Mucosa of descending colon (tissue), 3 donors: ENCODE results near the gene DNAI2. TPM values are rescaled to one million over a fixed set of nuclear protein-coding genes. Genes with fewer than 3 reads are reported as not detected.

Experiments used
- ATAC-seq: fragments of 200-7000 bp; cut with Tn5 transposase; one replicate; pipeline ENCODE4 v1.9.1; 2020; ENCODE audit warnings: mild to moderate bottlenecking, moderate library complexity
- DNase-seq, 3 donors: peaks; one replicate each; pipeline ENCODE4 v3.0.0-alpha.2; 2020
- H3K36me3 ChIP-seq: fragments of 200-600 bp; one replicate; pipeline ENCODE4 v1.8.0; 2021; ENCODE audit warnings: low read depth, mild to moderate bottlenecking
- H3K4me1 ChIP-seq: fragments of 200-600 bp; one replicate; pipeline ENCODE4 v1.8.0; 2021; ENCODE audit warnings: low read depth, mild to moderate bottlenecking
- H3K4me3 ChIP-seq: fragments of 200-600 bp; one replicate; pipeline ENCODE4 v1.8.0; 2021; ENCODE audit warnings: mild to moderate bottlenecking
- H3K9me3 ChIP-seq: fragments of 200-600 bp; one replicate; pipeline ENCODE4 v1.8.0; 2021; ENCODE audit warnings: mild to moderate bottlenecking
- intact Hi-C, 2 donors: fragments of 100-400 bp; cut with DNase I in 1 of 2; cut with micrococcal nuclease in 1 of 2; formaldehyde crosslinking; loops; one replicate each; pipeline versions ENCODE4 v1.11.0 to v1.11.1; 2022; cut with DNase I, micrococcal nuclease
- long read RNA-seq, 2 donors: library from polyadenylated mRNA; unstranded; transcript quantifications; one replicate each; pipeline ENCODE4 v2.0.0, GENCODE V29; 2019 to 2021
- total RNA-seq, 3 donors: library from RNA; stranded (reverse); fragmentation: NEBNext Ultra II Directional in 2 of 3; extraction: Animal tissue kit (Norgen Biotek cat#: 25700) in 2 of 3; gene quantifications; one replicate each; pipeline versions ENCODE4 v1.2.1 to v1.2.4, GENCODE V29; 2021 to 2023
- TF ChIP-seq, protein P1 (sequence below): fragments of 200-600 bp; IDR thresholded peaks from one replicate; pipeline ENCODE4 v1.8.0; 2022; ENCODE audit warnings: antibody characterized with exemption, mild to moderate bottlenecking
- donor health status: DM: no; HTN: no; CAD: no; lungs with moderate emphysema.
- donor health status: DM: no; HTN: no; CAD: no.
- donor health status: DM: no; HTN: yes; CAD: no.

Gene DNAI2, protein sequence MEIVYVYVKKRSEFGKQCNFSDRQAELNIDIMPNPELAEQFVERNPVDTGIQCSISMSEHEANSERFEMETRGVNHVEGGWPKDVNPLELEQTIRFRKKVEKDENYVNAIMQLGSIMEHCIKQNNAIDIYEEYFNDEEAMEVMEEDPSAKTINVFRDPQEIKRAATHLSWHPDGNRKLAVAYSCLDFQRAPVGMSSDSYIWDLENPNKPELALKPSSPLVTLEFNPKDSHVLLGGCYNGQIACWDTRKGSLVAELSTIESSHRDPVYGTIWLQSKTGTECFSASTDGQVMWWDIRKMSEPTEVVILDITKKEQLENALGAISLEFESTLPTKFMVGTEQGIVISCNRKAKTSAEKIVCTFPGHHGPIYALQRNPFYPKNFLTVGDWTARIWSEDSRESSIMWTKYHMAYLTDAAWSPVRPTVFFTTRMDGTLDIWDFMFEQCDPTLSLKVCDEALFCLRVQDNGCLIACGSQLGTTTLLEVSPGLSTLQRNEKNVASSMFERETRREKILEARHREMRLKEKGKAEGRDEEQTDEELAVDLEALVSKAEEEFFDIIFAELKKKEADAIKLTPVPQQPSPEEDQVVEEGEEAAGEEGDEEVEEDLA
- not detected for total RNA-seq
- long read RNA-seq, donor 1, result 0 reads
- long read RNA-seq, donor 2, result 0 reads

DNA sequence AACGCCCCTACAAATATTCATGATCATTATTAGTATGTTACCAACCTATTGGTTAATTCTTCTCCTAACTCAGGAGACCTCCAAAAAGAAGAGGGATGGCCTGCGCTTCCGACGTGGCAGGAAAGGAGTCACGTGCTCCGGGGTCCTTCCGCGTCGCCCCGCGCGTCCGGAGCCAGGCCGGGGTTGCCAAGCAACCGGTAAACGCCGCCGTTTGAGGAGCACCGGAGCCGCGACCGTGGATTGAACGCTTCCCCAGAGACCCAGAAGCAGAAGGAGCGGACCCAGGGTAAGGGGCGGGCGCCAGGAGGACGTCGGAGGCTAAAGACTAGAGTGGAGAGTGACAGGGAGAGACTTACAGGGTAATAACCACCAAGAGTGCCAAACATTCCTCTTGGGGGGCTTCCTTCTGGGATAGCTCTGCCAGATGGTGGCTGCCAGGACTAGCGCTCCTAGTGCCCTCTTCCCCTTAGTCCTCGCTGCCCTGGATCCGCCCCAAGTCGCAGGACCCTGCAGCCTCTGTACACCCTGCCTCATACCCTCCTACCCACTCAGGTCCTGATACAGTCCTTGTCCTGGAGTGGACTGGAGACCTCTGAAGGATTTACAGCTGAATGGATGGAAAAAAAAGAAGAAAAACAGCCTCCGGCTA, at the start of gene DNAI2:
Gene DNAI2 (plus strand): TSS at position 175 of the 649 bp plus-strand sequence. CDS start 7,584 bp downstream, outside the sequence.
- Histone ChIP-seq H3K36me3 (no peaks in the 10 kb centered on the region), H3K9me3 (no peaks in the 10 kb centered on the region), H3K4me1 (peaks cover 4% of the 10 kb centered on the region), H3K4me3 (no peak within 1 kb of the TSS)
- TF ChIP-seq, protein P1, sequence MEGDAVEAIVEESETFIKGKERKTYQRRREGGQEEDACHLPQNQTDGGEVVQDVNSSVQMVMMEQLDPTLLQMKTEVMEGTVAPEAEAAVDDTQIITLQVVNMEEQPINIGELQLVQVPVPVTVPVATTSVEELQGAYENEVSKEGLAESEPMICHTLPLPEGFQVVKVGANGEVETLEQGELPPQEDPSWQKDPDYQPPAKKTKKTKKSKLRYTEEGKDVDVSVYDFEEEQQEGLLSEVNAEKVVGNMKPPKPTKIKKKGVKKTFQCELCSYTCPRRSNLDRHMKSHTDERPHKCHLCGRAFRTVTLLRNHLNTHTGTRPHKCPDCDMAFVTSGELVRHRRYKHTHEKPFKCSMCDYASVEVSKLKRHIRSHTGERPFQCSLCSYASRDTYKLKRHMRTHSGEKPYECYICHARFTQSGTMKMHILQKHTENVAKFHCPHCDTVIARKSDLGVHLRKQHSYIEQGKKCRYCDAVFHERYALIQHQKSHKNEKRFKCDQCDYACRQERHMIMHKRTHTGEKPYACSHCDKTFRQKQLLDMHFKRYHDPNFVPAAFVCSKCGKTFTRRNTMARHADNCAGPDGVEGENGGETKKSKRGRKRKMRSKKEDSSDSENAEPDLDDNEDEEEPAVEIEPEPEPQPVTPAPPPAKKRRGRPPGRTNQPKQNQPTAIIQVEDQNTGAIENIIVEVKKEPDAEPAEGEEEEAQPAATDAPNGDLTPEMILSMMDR, result no peak
- DNase-seq (peak; percentile 20 to 68 (median 42)), ATAC-seq (peak; percentile 39)
- intact Hi-C loops, result no loop called here

DNA sequence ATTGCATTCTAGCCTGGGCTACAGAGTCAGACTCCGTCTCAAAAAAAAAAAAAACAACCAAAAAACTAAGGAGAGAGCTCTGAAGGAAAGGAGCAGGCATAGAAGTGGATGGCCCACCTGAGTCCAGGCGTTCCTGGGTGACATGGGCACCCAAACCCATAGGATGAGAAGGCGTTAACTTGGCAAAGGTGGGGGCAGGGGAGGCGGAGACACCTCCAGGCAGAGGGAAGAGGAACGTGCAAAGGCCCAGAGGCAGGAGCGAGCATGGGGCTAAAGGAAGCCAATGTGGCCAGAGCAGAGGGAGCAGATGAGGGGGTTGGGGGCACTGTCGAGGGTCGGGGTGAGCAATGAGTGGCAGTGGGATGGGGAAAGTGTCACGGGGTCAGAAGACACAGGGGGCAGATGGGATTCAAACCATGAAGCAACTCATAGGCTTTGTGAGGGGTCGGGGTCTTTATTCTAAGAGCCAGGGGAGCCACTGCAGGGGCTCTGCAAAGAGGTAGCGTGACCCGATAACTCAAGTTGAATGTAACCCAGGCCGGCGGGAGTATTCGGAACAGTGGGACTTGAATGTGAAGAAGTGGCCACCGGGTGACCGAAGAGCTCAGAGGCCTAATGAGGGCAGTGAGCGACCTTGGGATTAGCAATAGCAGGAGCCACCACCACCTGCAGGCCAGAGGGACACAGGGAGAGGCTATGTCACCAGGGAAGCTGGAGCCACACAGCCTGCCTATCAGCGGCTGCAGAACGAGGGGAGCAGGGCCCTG, 48.9 kb upstream of the DNAI2 start:
- TF ChIP-seq, protein P1, result no peak
- intact Hi-C loops, result no loop called here
- Histone ChIP-seq H3K36me3 (no peaks in the 10 kb centered on the region), H3K9me3 (no peaks in the 10 kb centered on the region), H3K4me1 (no peaks in the 10 kb centered on the region), H3K4me3 (no peak overlapping the region)
- ATAC-seq (no peak), DNase-seq (no peak)

DNA sequence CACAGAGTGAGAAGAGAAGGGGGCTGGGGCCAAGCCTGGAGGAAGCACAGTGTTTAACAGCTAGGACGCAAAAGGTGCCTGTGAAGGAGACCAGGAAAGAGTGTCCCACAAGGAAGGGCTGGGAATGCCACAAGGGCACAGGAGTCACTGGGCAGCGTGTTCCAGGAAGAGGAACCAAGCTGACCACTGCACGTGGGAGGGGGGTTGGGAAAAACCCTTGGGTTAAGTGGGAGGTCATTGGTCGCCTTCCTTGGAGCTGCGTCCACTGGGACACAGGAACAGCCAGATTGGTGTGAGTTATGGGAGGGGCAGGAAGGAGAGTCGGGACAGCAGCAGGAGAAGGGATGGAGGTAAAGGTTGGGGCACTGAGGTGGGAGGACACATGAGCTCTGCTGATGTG, 47.8 kb upstream of the DNAI2 start:
- H3K4me3 ChIP-seq, result no peak overlapping the region
- intact Hi-C loops, result no loop called here
- ATAC-seq (no peak), DNase-seq (no peak)
- H3K9me3 ChIP-seq, result no peaks in the 10 kb centered on the region
- no peaks in the 10 kb centered on the region for H3K4me1 ChIP-seq
- no peaks in the 10 kb centered on the region for H3K36me3 ChIP-seq
- TF ChIP-seq, protein P1, result no peak

DNA sequence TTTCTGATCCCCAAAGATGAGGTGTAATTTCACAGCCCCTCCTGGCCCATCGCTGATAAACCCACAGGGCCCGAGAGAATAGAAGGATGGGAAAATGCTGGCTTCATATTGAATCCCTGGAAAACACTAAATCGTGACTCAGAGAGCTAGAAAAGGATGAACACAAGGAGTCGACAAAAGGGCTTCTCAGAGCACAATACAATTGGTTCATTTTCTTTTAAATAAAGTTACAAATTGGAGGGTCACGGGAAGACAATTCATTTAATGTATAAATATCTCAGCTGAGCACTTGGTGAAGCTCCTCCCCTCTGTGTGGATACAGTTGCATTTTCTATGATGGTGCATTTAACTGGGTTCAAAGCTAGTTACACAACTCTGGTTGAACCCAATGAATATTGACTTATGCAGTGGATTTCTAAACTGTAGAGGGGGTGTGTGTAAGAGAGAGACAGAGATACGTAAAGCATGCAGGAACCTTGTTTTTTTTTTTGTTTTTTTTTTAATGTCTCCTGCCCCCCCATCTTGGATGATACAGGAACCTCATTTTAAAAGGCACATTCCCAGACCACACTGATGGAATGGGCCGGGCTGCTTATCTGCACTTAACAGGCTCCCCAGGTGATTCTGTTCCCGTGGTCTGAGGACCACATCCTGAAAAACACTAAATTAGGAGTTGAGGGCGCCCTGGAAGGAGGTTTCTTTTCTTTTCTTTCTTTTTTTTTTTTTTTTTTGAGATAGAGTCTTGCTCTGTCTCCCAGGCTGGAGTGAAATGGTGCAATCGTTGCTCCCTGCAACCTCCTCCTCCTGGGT, 46.6 kb upstream of the DNAI2 start:
- ATAC-seq, result no peak
- intact Hi-C loops, result no loop called here
- H3K36me3 ChIP-seq, result no peaks in the 10 kb centered on the region
- no peak for DNase-seq
- TF ChIP-seq, protein P1, result no peak
- no peaks in the 10 kb centered on the region for H3K4me1 ChIP-seq
- H3K4me3 ChIP-seq, result no peak overlapping the region
- H3K9me3 ChIP-seq, result no peaks in the 10 kb centered on the region
